Thyroid gland (tissue), 4 donors: ENCODE data around the gene BHMT2. TPM values are rescaled to one million over a fixed set of nuclear protein-coding genes. Genes with fewer than 3 reads are reported as not detected.

ENCODE experiments used
- DNase-seq, 2 donors: peaks; one replicate each; pipeline ENCODE4 v3.0.0-alpha.2; 2019
- H3K27ac ChIP-seq, 3 donors: fragments of 200-600 bp; sonication (generic); 1 replicate in 2 of 3; 2 replicates in 1 of 3; pipeline ENCODE4 v1.5.1; 2016 to 2019; ENCODE audit warnings: mild to moderate bottlenecking in 1 of 3, moderate library complexity in 1 of 3
- H3K27me3 ChIP-seq: fragments of 200-600 bp; sonication (generic); one replicate; pipeline ENCODE4 v1.5.1; 2019
- H3K36me3 ChIP-seq, 2 donors: fragments of 200-600 bp; sonication (generic); one replicate each; pipeline ENCODE4 v1.5.1; 2016 to 2019
- H3K4me1 ChIP-seq, 2 donors: fragments of 200-600 bp; sonication (generic); one replicate each; pipeline ENCODE4 v1.5.1; 2017 to 2019
- H3K4me3 ChIP-seq, 3 donors: fragments of 200-600 bp; sonication (generic); replicated peaks in 1 of 3; 1 replicate in 2 of 3; 2 replicates in 1 of 3; pipeline ENCODE4 v1.5.1; 2016; ENCODE audit warnings: mild to moderate bottlenecking in 1 of 3
- H3K9me3 ChIP-seq: fragments of 200-600 bp; sonication (generic); one replicate; pipeline ENCODE4 v1.5.1; 2017
- CTCF ChIP-seq, 6 experiments: fragments of 200-600 bp in 3 of 6; fragments of 450-650 bp in 3 of 6; sonication (generic) in 3 of 6; IDR thresholded peaks; one replicate each; pipeline ENCODE4 v1.5.1; 2016 to 2019; ENCODE audit warnings: antibody characterized with exemption in 6 of 6, mild to moderate bottlenecking in 2 of 6, inconsistent platforms in 1 of 6, moderate library complexity in 1 of 6
- POLR2A ChIP-seq, 2 donors: fragments of 450-650 bp; IDR thresholded peaks; one replicate each; pipeline ENCODE4 v1.6.1; 2017; ENCODE audit warnings: antibody characterized with exemption in 2 of 2, mild to moderate bottlenecking in 2 of 2, moderate library complexity in 1 of 2
- WGBS, 2 donors: methylation state at CpG; one replicate each; pipeline ENCODE4 v1.1.5; 2017; 5-methylcytosine and 5-hydroxymethylcytosine counted together
- intact Hi-C: fragments of 100-400 bp; cut with DNase I; formaldehyde crosslinking; loops from one replicate; pipeline ENCODE4 v1.15.1; 2023
- total RNA-seq, 4 donors: library from RNA; depleted of rRNA; stranded (reverse); fragments of >200 nt; gene quantifications; one replicate each; pipeline ENCODE4 v1.2.3, GENCODE V29; 2016

BHMT2 gene, protein sequence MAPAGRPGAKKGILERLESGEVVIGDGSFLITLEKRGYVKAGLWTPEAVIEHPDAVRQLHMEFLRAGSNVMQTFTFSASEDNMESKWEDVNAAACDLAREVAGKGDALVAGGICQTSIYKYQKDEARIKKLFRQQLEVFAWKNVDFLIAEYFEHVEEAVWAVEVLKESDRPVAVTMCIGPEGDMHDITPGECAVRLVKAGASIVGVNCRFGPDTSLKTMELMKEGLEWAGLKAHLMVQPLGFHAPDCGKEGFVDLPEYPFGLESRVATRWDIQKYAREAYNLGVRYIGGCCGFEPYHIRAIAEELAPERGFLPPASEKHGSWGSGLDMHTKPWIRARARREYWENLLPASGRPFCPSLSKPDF
- 100 to 1,000 TPM in 1 of 4 donors, 10 to 100 TPM in 3; 46.1 to 126 (median 65.4) TPM for total RNA-seq

DNA sequence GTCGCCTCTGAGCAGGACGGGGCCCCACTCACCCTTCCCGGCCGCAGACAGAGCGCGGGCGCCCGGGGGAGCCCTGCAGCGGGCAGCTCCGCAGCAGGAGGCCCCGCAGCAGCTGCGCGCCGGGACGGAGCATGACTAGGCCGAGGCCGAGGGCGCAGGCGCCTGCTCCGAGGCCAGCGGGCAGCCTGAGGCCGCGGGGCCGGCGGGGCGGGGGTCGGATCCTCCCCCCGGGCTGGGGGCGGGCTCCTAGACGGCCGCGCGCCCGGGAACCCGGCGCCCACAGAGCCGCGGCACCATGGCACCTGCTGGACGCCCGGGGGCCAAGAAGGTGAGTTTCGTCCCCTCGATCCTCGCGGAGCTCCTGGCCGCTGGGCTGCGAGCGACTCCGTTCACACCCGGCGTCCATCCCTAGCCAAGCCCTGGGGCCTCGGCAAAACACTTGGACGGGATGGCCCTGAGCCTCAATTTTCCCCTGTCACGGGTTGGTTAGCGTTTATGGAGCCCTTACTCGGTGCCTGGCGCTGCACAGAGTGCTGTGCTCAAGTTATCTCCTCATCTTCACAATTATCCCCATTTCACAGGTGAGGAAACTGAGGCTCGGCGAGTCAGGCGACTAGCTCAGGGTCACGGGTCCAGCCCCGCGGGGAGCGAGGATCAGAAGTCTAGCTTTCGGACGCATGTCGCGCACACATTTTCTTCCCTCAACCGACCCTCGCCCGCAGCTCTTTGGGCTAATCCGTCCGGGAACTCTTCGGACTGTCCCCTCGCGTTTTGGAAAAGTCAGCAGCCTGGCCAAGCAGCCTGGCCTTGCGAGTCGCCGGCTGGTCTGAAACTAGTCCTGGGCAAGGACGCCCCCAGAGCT lies at the start of gene BHMT2, which contains the start of gene DMGDH:
BHMT2 (plus strand) TSS at position 280 of the 862 bp plus-strand sequence; CDS start at position 296, 16 bp downstream.
DMGDH (minus strand) TSS at position 187 of the 862 bp plus-strand sequence; CDS start at position 133, 54 bp downstream.
- TF ChIP-seq CTCF (IDR thresholded peaks at IDR 0.05): no peak
- peak in 1 of 2 donors; percentile 25 for TF ChIP-seq POLR2A (IDR thresholded peaks at IDR 0.05)
- intact Hi-C loops: no loop called here
- Histone ChIP-seq H3K4me3 (peak within 1 kb of the TSS; percentile 20 to 25 (median 24)), H3K9me3 (no peaks in the 10 kb centered on the region), H3K27me3 (no peaks in the 10 kb centered on the region), H3K4me1 (peaks cover 0 to 5% of the 10 kb centered on the region in 2 donors), H3K36me3 (no peaks in the 10 kb centered on the region), H3K27ac (peak within 1 kb of the TSS in 1 of 3 donors; percentile 58)
- DNase-seq: peak; percentile 60
- 52 to 57% methylated on average over 15 to 36 of the region's 79 CpGs for WGBS, 2 donors

GRCh38 chr5:79020861-79021561 lies 48.6 kb upstream of the BHMT2 start:
- TF ChIP-seq CTCF (IDR thresholded peaks at IDR 0.05) (peak; percentile 48 to 83 (median 61)), POLR2A (IDR thresholded peaks at IDR 0.05) (no peak)
- Histone ChIP-seq H3K27ac (no peak overlapping the region), H3K4me1 (no peaks in the 10 kb centered on the region), H3K36me3 (no peaks in the 10 kb centered on the region), H3K4me3 (no peak overlapping the region), H3K9me3 (no peaks in the 10 kb centered on the region), H3K27me3 (no peaks in the 10 kb centered on the region)
- DNase-seq: peak; percentile 60 to 66
- intact Hi-C loops: loop anchor here (5.0 to 10.0 kb wide), 2 partner anchors 111 to 1064 kb away; no protein-coding TSS in a partner anchor
- 16 to 17% methylated on average over 14 of the region's 14 CpGs for WGBS, 2 donors

DNA sequence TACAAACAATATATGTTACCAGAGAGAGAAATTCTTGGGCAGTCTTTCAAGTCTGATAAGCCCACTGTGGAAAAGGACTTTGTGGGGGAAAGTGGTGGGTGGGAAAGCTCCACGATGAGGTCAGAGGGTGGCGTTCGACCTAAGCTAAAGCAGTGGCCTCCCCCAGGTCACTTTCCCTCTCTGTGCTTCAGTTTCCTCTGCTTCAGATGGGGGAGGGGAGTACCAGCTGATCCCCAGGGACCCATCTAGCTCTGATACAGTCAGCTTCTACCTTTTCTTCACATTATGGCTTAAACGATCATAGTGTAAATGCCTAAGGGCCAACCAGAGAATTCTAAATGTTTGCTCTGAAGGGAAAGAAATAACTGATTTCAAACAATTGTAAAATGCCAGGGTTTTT lies 47.8 kb upstream of the BHMT2 start:
- WGBS, 2 donors: 46 to 50% methylated on average over 4 of the region's 4 CpGs
- H3K27ac ChIP-seq: no peak overlapping the region

DNA sequence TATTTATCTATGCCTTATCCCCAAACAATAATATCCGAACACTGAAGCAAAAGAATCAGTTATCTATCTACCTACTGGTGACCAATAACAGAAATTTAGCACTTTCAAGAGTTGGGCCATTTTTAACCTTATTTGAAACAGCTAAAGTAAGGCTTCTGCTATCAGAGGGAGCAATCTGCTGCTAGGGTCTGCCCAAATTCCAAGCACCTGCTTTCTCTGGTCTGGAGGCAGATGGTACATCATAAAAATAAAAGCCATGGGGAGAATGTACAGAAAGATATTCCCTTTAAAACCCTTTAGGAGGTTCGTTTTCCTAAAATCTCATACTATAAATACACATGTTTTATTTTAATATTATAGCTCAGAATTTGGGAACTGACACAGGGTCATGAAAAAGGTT lies 46.8 kb upstream of the BHMT2 start:
- Histone ChIP-seq H3K27me3 (no peaks in the 10 kb centered on the region), H3K9me3 (no peaks in the 10 kb centered on the region), H3K4me3 (no peak overlapping the region), H3K36me3 (no peaks in the 10 kb centered on the region), H3K4me1 (no peaks in the 10 kb centered on the region), H3K27ac (no peak overlapping the region)
- WGBS, 2 donors: 87 to 95% methylated on average over 2 of the region's 2 CpGs
- intact Hi-C loops: loop anchor here (5.0 to 10.0 kb wide), 2 partner anchors 110 to 1062 kb away; no protein-coding TSS in a partner anchor
- TF ChIP-seq POLR2A (IDR thresholded peaks at IDR 0.05): no peak
- TF ChIP-seq CTCF (IDR thresholded peaks at IDR 0.05): no peak
- DNase-seq: no peak

More for the DNA sequence above, 47.8 kb upstream of the BHMT2 start:
- no peaks in the 10 kb centered on the region for H3K36me3 ChIP-seq
- no peak for DNase-seq
- TF ChIP-seq CTCF (IDR thresholded peaks at IDR 0.05) (no peak), POLR2A (IDR thresholded peaks at IDR 0.05) (no peak)
- no peaks in the 10 kb centered on the region for H3K9me3 ChIP-seq
- H3K27me3 ChIP-seq: no peaks in the 10 kb centered on the region
- intact Hi-C loops: loop anchor here (5.0 to 10.0 kb wide), 2 partner anchors 111 to 1063 kb away; no protein-coding TSS in a partner anchor
- no peak overlapping the region for H3K4me3 ChIP-seq
- no peaks in the 10 kb centered on the region for H3K4me1 ChIP-seq
